ENCODE data around the gene LPCAT3. TPM values are rescaled to one million over a fixed set of nuclear protein-coding genes. Genes with fewer than 3 reads are reported as not detected.

The LPCAT3 gene
- total RNA-seq, 1 donor from 2014 or later = 7.9 TPM

DNA sequence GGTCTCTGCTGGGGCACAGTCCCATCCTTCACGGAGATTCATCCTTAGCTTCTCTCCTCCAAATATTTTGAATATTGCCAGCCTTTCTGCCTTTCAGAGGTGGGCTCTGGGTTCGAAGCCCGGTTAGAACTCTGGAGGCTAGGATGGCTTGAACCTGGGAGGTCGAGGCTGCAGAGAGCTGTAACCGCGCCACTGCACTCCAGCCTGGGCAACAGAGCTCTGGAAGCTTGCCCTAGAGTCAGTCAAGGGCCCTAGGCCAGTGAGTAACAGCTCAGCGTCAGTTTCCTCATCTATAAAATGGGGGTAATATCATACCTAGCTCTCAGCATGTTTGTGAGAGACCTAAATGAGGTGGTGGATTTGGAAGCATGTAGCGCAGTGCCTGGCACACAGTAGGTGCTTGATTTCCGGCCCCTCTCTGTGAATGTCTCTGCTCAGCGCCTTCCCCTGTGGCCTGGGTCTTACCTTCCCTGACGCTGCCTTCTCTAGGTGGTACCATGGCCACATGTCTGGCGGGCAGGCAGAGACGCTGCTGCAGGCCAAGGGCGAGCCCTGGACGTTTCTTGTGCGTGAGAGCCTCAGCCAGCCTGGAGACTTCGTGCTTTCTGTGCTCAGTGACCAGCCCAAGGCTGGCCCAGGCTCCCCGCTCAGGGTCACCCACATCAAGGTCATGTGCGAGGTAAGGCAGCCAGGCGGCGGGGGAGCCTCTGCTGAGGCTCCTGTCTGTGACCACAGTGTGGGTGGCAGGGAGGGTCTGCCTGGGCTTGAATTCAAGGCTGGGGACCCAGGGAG is 63.8 kb downstream of the LPCAT3 start:
- DNase-seq (ENCODE audit: low read depth) (no peak), FAIRE-seq (no peak)
- TF ChIP-seq, protein P1, sequence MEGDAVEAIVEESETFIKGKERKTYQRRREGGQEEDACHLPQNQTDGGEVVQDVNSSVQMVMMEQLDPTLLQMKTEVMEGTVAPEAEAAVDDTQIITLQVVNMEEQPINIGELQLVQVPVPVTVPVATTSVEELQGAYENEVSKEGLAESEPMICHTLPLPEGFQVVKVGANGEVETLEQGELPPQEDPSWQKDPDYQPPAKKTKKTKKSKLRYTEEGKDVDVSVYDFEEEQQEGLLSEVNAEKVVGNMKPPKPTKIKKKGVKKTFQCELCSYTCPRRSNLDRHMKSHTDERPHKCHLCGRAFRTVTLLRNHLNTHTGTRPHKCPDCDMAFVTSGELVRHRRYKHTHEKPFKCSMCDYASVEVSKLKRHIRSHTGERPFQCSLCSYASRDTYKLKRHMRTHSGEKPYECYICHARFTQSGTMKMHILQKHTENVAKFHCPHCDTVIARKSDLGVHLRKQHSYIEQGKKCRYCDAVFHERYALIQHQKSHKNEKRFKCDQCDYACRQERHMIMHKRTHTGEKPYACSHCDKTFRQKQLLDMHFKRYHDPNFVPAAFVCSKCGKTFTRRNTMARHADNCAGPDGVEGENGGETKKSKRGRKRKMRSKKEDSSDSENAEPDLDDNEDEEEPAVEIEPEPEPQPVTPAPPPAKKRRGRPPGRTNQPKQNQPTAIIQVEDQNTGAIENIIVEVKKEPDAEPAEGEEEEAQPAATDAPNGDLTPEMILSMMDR (IDR thresholded peaks at IDR 0.05; ENCODE audit: insufficient read depth, low read length, severe bottlenecking) = no peak
- Histone ChIP-seq H3K4me3 (ENCODE audit: low read depth, low read length) (no peak overlapping the region), H3K36me3 (ENCODE audit: control insufficient read depth, insufficient read depth, low read length) (peaks cover 8% of the 10 kb centered on the region), H3K27me3 (ENCODE audit: control insufficient read depth, insufficient read depth, low read length) (no peaks in the 10 kb centered on the region)

DNA sequence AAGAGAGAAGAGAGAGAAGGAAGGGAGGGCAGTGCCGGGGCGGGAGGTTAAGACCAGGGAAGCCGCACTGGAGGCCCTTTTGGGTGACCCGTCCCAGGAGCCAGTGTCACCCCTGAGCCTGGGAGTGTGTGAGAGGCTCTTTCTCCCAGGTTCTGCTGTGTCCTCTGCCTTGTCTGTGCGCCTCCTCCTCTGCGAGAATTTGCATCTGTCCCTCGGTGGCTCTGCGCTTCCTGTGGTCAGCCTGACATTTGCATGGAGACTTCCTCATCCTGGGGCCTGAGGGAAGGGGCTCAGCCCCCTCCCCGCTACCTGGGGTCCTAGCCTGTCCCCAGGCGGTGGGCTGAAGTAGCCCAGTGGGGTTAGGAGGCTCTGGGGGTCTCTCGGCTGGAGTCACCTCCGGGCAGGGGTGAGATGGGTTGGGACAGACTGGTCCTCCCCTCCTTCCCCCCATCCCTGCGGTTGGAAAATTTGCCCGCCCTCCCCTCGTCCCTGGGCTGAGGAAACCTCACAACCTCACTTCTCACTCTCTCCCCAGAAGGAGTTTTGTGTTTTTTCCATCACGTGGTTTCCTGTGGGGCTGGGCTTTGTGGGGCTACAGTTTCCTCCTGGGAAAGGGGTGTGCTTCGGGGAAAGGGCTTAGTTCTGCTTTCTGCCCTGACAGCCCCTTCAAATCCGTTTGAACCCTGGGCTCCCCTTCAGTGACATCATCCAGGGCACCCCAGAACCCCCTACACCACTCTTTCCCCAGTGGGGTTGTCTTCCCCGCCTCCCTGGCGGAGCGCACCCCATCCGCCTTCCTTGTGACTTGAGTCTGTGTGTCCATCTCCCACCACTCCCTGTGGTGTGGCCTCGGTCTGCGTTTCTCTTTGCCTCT is 64.6 kb downstream of the LPCAT3 start:
- no peak overlapping the region for H3K4me3 ChIP-seq (ENCODE audit: low read depth, low read length)
- H3K36me3 ChIP-seq (ENCODE audit: control insufficient read depth, insufficient read depth, low read length) = peaks cover 8% of the 10 kb centered on the region
- H3K27me3 ChIP-seq (ENCODE audit: control insufficient read depth, insufficient read depth, low read length) = no peaks in the 10 kb centered on the region
- DNase-seq (ENCODE audit: low read depth) (no peak), FAIRE-seq (no peak)
- TF ChIP-seq, protein P1 (IDR thresholded peaks at IDR 0.05; ENCODE audit: insufficient read depth, low read length, severe bottlenecking) = no peak

DNA sequence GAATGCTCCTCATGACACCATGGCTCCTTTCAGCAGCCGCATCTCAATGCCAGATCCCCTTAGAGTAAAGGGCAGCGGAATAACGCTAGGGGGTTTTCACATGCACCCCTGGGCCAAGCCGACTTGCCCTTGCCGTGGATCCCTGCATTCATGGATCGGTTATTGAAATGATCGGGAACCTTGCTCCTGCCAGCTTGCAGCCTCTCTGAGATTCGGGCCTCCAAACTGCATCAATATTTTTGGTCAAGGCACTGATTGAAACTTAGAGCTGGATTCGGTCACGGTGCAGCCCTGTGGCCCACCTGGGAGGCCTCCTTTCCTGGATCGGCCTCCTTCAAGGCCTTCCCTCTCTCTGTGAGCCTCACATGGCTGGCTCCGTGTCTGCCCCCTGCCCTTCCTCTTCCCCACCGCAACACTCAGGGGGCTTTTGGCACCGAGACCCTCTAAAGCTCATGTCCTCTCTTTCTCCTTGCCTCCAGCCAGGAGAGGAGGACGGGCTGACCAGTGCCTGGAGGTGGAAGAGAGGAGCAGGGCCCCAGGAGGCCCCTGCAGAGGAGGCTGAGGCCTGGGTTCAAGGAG is 65.3 kb downstream of the LPCAT3 start:
- H3K27me3 ChIP-seq (ENCODE audit: control insufficient read depth, insufficient read depth, low read length) = no peaks in the 10 kb centered on the region
- FAIRE-seq (no peak), DNase-seq (ENCODE audit: low read depth) (no peak)
- H3K36me3 ChIP-seq (ENCODE audit: control insufficient read depth, insufficient read depth, low read length) = peaks cover 6% of the 10 kb centered on the region
- no peak overlapping the region for H3K4me3 ChIP-seq (ENCODE audit: low read depth, low read length)
- TF ChIP-seq, protein P1 (IDR thresholded peaks at IDR 0.05; ENCODE audit: insufficient read depth, low read length, severe bottlenecking) = no peak

- H3K4me3 ChIP-seq (ENCODE audit: low read depth, low read length) = no peak overlapping the region
Observed at GRCh38 chr12:6952121-6952862, 66.0 kb downstream of the LPCAT3 start.

GRCh38 chr12:6951551-6952120 is 66.6 kb downstream of the LPCAT3 start:
- DNase-seq (ENCODE audit: low read depth) (no peak), FAIRE-seq (no peak)
- no peak overlapping the region for H3K4me3 ChIP-seq (ENCODE audit: low read depth, low read length)
- TF ChIP-seq, protein P1 (IDR thresholded peaks at IDR 0.05; ENCODE audit: insufficient read depth, low read length, severe bottlenecking) = no peak
- peaks cover 4% of the 10 kb centered on the region for H3K36me3 ChIP-seq (ENCODE audit: control insufficient read depth, insufficient read depth, low read length)
- H3K27me3 ChIP-seq (ENCODE audit: control insufficient read depth, insufficient read depth, low read length) = no peaks in the 10 kb centered on the region

More at GRCh38 chr12:6952121-6952862, 66.0 kb downstream of the LPCAT3 start:
- FAIRE-seq (peak; percentile 52), DNase-seq (ENCODE audit: low read depth) (no peak)
- no peaks in the 10 kb centered on the region for H3K27me3 ChIP-seq (ENCODE audit: control insufficient read depth, insufficient read depth, low read length)
- TF ChIP-seq, protein P1 (IDR thresholded peaks at IDR 0.05; ENCODE audit: insufficient read depth, low read length, severe bottlenecking) = no peak
- peaks cover 6% of the 10 kb centered on the region for H3K36me3 ChIP-seq (ENCODE audit: control insufficient read depth, insufficient read depth, low read length)
